ENCODE results near the gene CDKN2D.

CDKN2D gene

DNA sequence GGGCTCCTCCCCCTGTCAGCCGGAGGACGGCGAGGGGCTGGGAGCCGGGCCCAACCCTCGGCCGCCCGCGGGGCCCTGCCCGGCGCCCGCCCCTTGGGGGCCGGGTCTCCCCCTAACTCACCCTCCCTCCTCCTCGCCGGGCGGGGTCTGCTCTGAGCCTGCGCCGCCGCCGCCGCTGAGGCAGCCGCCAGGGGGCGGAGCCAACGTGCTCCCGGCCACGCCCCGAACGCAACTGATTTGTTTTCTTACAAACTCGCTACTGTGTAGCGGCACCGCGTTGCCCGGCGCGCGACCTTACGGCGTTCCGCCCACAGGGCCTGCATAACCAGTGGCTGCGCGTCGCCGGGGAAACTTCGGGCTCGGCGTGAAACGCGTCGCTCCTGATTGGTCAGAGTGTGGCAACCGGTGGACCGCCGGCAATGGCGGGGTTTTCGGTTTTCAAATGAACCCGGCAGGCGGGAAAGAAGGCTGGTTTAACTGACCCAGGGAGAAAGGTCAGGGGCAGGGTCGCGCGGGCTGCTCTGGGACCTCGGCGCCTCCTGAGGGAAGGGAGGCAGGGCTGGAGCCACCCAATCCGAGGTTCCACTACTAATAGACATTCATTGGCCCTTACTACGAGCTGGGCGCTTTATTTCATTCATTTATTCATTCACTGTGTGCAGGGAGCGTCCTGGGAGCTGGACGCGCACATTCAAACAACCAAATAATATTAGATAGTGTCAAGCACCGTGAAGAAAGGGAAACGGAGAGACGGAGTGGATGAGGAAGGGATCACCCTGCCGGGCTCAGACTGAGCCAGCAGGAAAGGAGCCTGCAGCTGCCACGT is at the start of gene CDKN2D:
Gene CDKN2D, minus strand, starts transcription at position 154 of the 826 bp plus-strand sequence. CDS start 326 bp downstream, outside the sequence.
- no peaks in the 10 kb centered on the region for H3K36me3 ChIP-seq (ENCODE audit: control insufficient read depth, low read depth, low read length)
- peaks cover 18% of the 10 kb centered on the region for H3K27me3 ChIP-seq (ENCODE audit: control insufficient read depth, insufficient read depth, low read length)
- peak within 1 kb of the TSS; percentile 80 for H3K4me3 ChIP-seq (ENCODE audit: low read length)
- H3K4me1 ChIP-seq (ENCODE audit: control insufficient read depth, low read depth, low read length), result peaks cover 9% of the 10 kb centered on the region
- H3K27ac ChIP-seq (ENCODE audit: low read length), result peak within 1 kb of the TSS; percentile 78
- no peaks in the 10 kb centered on the region for H3K9me3 ChIP-seq (ENCODE audit: control insufficient read depth, low read depth, low read length)
- H3K9ac ChIP-seq (ENCODE audit: low read length), result peak within 1 kb of the TSS; percentile 98

DNA sequence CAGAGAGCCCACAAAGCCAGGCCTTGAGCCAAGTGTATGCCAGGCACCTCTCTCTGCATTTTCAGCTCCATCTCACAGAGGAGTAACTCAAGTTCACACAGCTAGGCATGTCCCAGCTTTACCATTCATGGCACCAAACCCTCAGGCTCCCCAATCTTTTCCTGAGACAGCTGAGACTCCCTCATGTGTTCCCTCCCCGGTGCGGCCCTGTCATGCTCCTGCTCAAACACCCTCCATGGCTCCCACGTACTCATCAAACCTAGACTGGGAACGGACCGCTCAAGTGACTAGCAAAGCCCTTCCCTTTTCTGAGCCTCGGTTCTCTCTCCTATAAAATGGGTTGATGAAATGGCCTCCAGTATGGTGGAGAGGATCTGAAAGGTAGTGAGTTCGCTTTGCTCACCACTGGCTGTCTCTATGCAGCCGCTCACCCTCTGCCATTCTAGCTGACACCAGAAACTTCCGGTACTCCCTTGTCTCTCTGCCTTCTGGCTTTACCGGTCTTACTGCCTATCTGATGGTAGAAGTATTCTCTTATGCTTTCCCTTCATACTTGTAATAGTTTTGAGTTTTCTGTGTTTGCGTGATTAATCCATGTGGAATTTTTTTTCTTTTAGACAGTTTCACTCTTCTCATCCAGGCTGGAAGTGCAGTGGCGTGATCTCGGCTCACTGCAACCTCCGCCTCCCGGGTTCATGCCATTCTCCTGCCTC is 48.8 kb upstream of the CDKN2D start:
- H3K27ac ChIP-seq (ENCODE audit: low read length), result no peak overlapping the region
- H3K4me1 ChIP-seq (ENCODE audit: control insufficient read depth, low read depth, low read length), result no peaks in the 10 kb centered on the region
- no peak overlapping the region for H3K4me3 ChIP-seq (ENCODE audit: low read length)
- H3K9ac ChIP-seq (ENCODE audit: low read length), result no peak overlapping the region
- H3K27me3 ChIP-seq (ENCODE audit: control insufficient read depth, insufficient read depth, low read length), result no peaks in the 10 kb centered on the region
- H3K36me3 ChIP-seq (ENCODE audit: control insufficient read depth, low read depth, low read length), result no peaks in the 10 kb centered on the region
- H3K9me3 ChIP-seq (ENCODE audit: control insufficient read depth, low read depth, low read length), result no peaks in the 10 kb centered on the region

DNA sequence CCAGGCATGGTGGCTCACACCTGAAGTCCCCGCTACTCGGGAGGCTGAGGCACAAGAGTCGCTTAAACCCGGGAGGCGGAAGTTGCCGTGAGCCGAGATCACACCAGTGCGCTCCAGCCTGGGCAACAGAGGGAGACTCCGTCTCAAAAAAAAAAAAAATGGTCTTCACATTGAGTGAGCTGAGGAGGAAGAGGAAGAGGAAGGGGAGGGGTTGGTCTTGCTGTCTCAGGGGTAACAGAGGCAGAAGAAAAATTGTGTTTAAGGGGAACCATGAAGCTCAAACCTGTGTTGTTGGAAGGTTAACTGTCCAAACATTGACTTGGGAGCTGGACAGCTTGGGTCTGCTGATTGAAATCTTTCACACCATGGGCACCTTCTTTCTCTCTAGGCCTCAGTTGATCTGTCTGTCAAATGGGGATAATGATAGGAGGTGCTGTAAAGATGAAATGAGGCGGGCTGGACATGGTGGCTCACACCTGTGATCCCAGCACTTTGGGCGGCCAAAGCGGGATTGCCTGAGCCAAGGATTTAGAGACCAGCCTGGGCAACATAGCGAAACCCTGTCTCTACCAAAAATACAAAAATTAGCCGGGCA is 46.7 kb upstream of the CDKN2D start:
- H3K4me1 ChIP-seq (ENCODE audit: control insufficient read depth, low read depth, low read length), result no peaks in the 10 kb centered on the region
- H3K27me3 ChIP-seq (ENCODE audit: control insufficient read depth, insufficient read depth, low read length), result no peaks in the 10 kb centered on the region
- H3K27ac ChIP-seq (ENCODE audit: low read length), result no peak overlapping the region
- no peak overlapping the region for H3K4me3 ChIP-seq (ENCODE audit: low read length)
- no peak overlapping the region for H3K9ac ChIP-seq (ENCODE audit: low read length)
- H3K36me3 ChIP-seq (ENCODE audit: control insufficient read depth, low read depth, low read length), result no peaks in the 10 kb centered on the region
- no peaks in the 10 kb centered on the region for H3K9me3 ChIP-seq (ENCODE audit: control insufficient read depth, low read depth, low read length)

DNA sequence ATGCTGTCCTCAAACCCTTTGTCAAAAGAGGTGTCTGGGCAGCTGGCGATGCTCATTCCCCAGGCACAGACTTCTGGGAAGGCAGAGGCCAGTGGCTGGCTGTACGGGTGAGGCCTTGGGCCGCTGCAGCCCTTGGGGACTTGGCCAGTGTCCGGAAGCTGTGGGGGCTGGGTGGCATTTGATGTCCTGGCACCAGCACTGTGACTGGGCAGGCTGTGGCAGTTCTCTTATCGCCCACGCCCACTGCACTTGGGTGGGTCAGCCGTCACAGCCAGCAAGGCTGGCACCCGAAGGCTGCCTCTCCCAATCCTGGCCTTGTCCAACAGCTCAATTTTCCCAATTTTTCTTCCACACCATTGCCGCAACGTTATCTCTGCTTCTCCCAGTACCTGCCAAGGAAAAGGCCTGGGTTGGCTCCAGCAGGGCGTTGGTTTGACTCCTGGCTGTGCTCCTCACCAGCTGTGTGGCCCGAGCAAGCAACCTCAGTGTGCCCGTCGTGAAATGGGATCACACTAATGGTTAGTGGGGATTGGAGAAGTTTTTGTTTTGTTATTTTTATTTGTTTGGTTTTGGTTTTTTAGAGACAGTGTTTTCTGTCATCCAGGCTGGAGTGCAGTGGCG is 43.8 kb upstream of the CDKN2D start:
- no peaks in the 10 kb centered on the region for H3K4me1 ChIP-seq (ENCODE audit: control insufficient read depth, low read depth, low read length)
- H3K9ac ChIP-seq (ENCODE audit: low read length), result no peak overlapping the region
- H3K36me3 ChIP-seq (ENCODE audit: control insufficient read depth, low read depth, low read length), result no peaks in the 10 kb centered on the region
- no peak overlapping the region for H3K27ac ChIP-seq (ENCODE audit: low read length)
- H3K9me3 ChIP-seq (ENCODE audit: control insufficient read depth, low read depth, low read length), result no peaks in the 10 kb centered on the region
- no peak overlapping the region for H3K4me3 ChIP-seq (ENCODE audit: low read length)
- no peaks in the 10 kb centered on the region for H3K27me3 ChIP-seq (ENCODE audit: control insufficient read depth, insufficient read depth, low read length)

DNA sequence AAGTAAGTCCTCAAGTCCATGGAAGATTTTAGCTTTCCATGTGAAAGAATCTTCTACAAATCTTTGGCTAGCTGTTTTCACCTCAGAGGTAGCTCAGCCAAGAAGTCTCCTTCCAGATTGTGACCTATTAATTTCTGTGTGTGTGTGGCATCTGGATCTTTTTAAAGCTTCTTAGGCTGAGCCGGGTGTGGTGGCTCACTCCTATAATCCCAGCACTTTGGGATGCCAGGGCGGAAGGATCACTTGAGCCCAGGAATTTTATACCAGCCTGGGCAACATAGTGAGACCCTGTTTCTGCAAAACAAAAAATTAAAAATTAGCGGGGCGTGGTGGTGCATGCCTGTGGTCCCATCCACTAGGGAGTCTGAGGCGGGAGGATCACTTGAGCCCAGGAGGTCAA is 43.1 kb upstream of the CDKN2D start:
- Histone ChIP-seq H3K9me3 (ENCODE audit: control insufficient read depth, low read depth, low read length) (no peaks in the 10 kb centered on the region), H3K4me1 (ENCODE audit: control insufficient read depth, low read depth, low read length) (no peaks in the 10 kb centered on the region), H3K27ac (ENCODE audit: low read length) (no peak overlapping the region), H3K4me3 (ENCODE audit: low read length) (no peak overlapping the region), H3K36me3 (ENCODE audit: control insufficient read depth, low read depth, low read length) (no peaks in the 10 kb centered on the region), H3K9ac (ENCODE audit: low read length) (no peak overlapping the region), H3K27me3 (ENCODE audit: control insufficient read depth, insufficient read depth, low read length) (no peaks in the 10 kb centered on the region)

DNA sequence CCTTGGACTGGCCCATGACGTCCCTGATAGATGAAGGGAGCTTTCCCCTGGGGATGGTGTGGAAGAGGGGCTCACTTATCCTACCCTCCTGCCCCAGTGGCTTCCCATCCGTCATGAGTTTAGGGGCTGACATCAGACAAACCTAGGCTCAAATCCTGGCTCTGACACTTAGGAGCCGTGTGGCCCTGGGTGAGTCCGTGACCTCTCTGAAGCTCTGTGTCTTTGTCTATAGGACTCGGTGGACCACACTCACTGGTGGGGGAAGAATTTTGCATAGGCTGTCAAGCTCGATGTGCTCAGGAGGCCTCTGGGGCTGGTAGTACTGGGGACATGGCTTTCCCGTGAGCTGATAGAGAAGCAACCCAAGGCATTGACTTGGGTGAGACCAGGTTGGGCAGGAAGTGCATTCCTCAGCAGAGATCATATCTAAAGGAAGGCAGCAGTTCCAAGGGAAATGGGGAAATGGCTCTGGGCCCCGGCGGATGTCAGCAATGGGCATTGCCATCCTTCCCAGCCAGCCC is 35.7 kb upstream of the CDKN2D start:
- Histone ChIP-seq H3K9me3 (ENCODE audit: control insufficient read depth, low read depth, low read length) (no peaks in the 10 kb centered on the region), H3K27me3 (ENCODE audit: control insufficient read depth, insufficient read depth, low read length) (no peaks in the 10 kb centered on the region), H3K27ac (ENCODE audit: low read length) (no peak overlapping the region), H3K9ac (ENCODE audit: low read length) (no peak overlapping the region), H3K36me3 (ENCODE audit: control insufficient read depth, low read depth, low read length) (no peaks in the 10 kb centered on the region), H3K4me1 (ENCODE audit: control insufficient read depth, low read depth, low read length) (peaks cover 9% of the 10 kb centered on the region), H3K4me3 (ENCODE audit: low read length) (no peak overlapping the region)

DNA sequence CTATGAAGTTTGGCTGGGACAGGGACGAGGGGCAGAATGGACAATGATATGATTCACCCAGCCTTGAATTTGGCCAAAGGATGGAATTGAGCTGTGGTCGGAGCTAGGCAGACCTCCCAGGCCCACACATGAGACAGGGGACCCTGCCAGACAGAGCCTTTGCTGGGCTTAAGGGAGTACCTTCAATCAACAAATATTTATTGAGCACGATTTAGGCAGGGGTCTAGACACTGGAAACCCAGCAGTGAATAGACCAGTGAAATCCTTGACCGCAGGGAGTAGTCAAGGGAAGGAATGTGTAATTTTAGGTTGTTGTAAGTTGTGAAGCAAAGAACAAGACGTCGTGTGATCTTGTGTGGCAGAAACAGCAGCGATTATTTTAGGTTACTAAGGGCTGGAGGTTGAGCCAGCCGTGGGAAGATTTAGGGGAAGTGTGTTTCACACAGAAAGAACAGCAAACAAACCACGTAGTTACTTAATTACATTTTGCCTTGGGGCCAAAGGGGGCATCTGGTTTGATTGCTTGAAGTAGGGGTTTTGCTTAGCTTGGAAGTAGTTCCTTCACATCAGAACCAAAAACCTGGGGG is 35.2 kb upstream of the CDKN2D start:
- H3K9me3 ChIP-seq (ENCODE audit: control insufficient read depth, low read depth, low read length), result no peaks in the 10 kb centered on the region
- H3K9ac ChIP-seq (ENCODE audit: low read length), result no peak overlapping the region
- H3K36me3 ChIP-seq (ENCODE audit: control insufficient read depth, low read depth, low read length), result no peaks in the 10 kb centered on the region
- peak overlapping the region; percentile 76 for H3K4me3 ChIP-seq (ENCODE audit: low read length)
- no peaks in the 10 kb centered on the region for H3K27me3 ChIP-seq (ENCODE audit: control insufficient read depth, insufficient read depth, low read length)
- no peak overlapping the region for H3K27ac ChIP-seq (ENCODE audit: low read length)
- H3K4me1 ChIP-seq (ENCODE audit: control insufficient read depth, low read depth, low read length), result peaks cover 9% of the 10 kb centered on the region

DNA sequence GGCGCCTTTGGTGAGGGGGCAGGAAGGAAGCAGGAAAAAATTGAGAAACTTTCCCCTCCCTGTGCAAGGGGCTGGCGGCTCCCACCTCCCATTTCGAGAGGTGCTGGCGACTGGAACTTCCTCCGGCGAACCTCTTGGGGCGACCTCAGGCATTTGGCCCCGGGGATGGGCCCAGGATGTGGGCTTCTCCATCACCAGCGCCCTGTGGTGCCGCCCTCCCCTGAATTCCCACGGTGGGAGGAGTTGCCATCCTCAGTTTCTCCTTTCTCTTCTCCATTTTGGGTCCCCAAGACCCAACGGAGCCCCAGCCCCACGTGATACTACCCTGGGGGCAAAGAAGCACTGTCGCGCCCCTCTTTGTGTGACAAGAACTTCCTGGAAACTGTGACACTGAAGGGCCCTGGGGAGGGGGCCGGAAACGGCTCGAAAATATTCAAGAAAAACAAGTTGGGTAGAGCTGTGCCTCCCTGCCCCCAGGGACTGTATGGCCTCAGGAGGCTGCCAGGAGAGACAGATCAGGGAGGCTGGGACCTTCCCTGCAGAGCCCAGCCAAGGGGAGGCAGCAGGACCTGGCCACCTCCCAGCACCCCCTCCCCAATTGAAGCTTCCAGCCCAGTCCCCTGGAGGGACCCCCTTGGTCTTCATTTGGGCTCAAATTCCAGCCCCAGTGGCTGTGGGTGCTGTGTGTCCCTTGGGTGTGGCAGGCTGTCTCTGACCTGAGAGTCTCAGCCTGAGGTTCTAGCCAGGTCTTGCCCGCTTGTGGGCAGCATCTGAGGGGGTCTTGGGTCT is 34.5 kb upstream of the CDKN2D start:
- peak overlapping the region; percentile 24 for H3K27ac ChIP-seq (ENCODE audit: low read length)
- H3K27me3 ChIP-seq (ENCODE audit: control insufficient read depth, insufficient read depth, low read length), result no peaks in the 10 kb centered on the region
- no peaks in the 10 kb centered on the region for H3K36me3 ChIP-seq (ENCODE audit: control insufficient read depth, low read depth, low read length)
- H3K4me3 ChIP-seq (ENCODE audit: low read length), result peak overlapping the region; percentile 76
- peaks cover 9% of the 10 kb centered on the region for H3K4me1 ChIP-seq (ENCODE audit: control insufficient read depth, low read depth, low read length)
- peak overlapping the region; percentile 70 for H3K9ac ChIP-seq (ENCODE audit: low read length)
- no peaks in the 10 kb centered on the region for H3K9me3 ChIP-seq (ENCODE audit: control insufficient read depth, low read depth, low read length)

DNA sequence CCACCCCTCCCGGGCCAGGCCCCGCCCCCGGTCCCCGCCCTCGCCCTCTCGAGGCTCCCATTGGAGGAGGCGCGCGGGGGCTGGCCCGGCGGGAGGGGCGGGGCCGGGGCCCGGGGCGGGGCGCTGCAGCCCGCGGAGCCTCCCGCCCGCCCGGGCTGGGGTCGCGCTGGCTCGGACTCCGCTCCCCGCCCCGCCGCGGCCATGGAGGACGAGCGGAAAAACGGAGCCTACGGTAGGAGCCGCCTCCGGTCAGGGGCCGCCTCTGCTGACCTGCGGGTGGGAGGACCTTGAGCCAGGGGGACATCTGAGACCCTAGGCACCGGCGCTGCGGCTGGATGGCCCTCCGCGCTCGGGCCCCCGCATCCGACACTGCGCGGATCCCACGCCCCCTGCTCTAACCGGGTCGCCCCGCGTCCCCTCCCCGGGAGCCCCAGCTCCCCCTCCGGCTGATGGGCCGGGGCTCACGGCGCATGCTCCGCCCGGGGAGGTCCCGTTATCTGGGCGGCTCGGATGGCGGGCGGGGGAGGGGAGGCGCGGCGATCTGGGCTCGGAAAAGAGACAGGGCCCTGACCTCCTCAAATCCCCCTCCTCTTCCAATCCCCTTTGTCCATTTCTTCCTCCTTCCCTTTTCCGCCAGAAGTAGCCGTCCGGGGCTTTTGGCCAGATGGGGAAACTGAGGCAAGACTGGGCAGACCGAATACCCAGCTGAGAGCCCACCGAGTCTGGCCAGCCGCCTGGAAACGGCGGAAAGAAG is 33.7 kb upstream of the CDKN2D start:
- Histone ChIP-seq H3K4me1 (ENCODE audit: control insufficient read depth, low read depth, low read length) (peaks cover 9% of the 10 kb centered on the region), H3K36me3 (ENCODE audit: control insufficient read depth, low read depth, low read length) (no peaks in the 10 kb centered on the region), H3K27ac (ENCODE audit: low read length) (no peak overlapping the region), H3K9ac (ENCODE audit: low read length) (peak overlapping the region; percentile 70), H3K9me3 (ENCODE audit: control insufficient read depth, low read depth, low read length) (no peaks in the 10 kb centered on the region), H3K4me3 (ENCODE audit: low read length) (peak overlapping the region; percentile 76), H3K27me3 (ENCODE audit: control insufficient read depth, insufficient read depth, low read length) (no peaks in the 10 kb centered on the region)

DNA sequence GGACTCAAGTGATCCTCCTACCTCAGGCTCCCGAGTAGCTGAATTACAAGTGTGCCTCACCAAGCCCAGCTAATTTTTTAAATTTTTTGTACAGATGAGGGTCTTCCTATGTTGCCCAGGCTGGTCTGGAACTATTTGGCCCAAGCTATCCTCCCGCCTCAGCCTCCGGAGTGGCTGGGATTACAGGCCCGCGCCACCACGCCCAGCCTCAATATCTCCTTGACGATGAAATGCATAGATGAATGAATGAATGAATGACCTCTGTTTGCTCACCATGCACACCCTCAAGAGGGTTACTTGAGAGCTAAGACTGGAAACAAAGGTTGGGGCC is 33.2 kb upstream of the CDKN2D start:
- Histone ChIP-seq H3K27ac (ENCODE audit: low read length) (no peak overlapping the region), H3K36me3 (ENCODE audit: control insufficient read depth, low read depth, low read length) (no peaks in the 10 kb centered on the region), H3K9ac (ENCODE audit: low read length) (no peak overlapping the region), H3K27me3 (ENCODE audit: control insufficient read depth, insufficient read depth, low read length) (no peaks in the 10 kb centered on the region), H3K4me1 (ENCODE audit: control insufficient read depth, low read depth, low read length) (peaks cover 9% of the 10 kb centered on the region), H3K9me3 (ENCODE audit: control insufficient read depth, low read depth, low read length) (no peaks in the 10 kb centered on the region), H3K4me3 (ENCODE audit: low read length) (no peak overlapping the region)

All from iPS-18a (cell line).